ENCODE data around the gene RHCG.

The RHCG gene

GRCh38 chr15:89496155-89497098 is at the start of gene RHCG:
Gene RHCG, minus strand, starts transcription at chr15:89496583. Its CDS starts 39 bp downstream, at chr15:89496544.
- no peak for DNase-seq (ENCODE audit: low read depth)

GRCh38 chr15:89543389-89543788 is 47.0 kb upstream of the RHCG start:
- no peak for DNase-seq (ENCODE audit: low read depth)

- DNase-seq (ENCODE audit: low read depth): no peak
These were observed 46.0 kb upstream of the RHCG start for GRCh38 chr15:89542369-89542768.

GRCh38 chr15:89539027-89539426 is 42.6 kb upstream of the RHCG start:
- no peak for DNase-seq (ENCODE audit: low read depth)

- DNase-seq (ENCODE audit: low read depth): no peak
These were observed 37.6 kb upstream of the RHCG start for GRCh38 chr15:89533861-89534544.

- no peak for DNase-seq (ENCODE audit: low read depth)
These were observed 35.6 kb upstream of the RHCG start for GRCh38 chr15:89531796-89532537.

GRCh38 chr15:89530976-89531375 is 34.6 kb upstream of the RHCG start:
- no peak for DNase-seq (ENCODE audit: low read depth)

- no peak for DNase-seq (ENCODE audit: low read depth)
These were observed 32.5 kb upstream of the RHCG start for GRCh38 chr15:89528757-89529352.

GRCh38 chr15:89526601-89527441 is 30.4 kb upstream of the RHCG start:
- no peak for DNase-seq (ENCODE audit: low read depth)

- DNase-seq (ENCODE audit: low read depth): no peak
These were observed 29.8 kb upstream of the RHCG start for GRCh38 chr15:89526181-89526580.

GRCh38 chr15:89524184-89524583 is 27.8 kb upstream of the RHCG start:
- DNase-seq (ENCODE audit: low read depth): no peak

- no peak for DNase-seq (ENCODE audit: low read depth)
These were observed 26.7 kb upstream of the RHCG start for GRCh38 chr15:89523101-89523500.

GRCh38 chr15:89521605-89522004 is 25.2 kb upstream of the RHCG start:
- no peak for DNase-seq (ENCODE audit: low read depth)

GRCh38 chr15:89515477-89515876 is 19.1 kb upstream of the RHCG start:
- DNase-seq (ENCODE audit: low read depth): no peak

GRCh38 chr15:89514596-89515406 is 18.4 kb upstream of the RHCG start:
- no peak for DNase-seq (ENCODE audit: low read depth)

GRCh38 chr15:89514186-89514585 is 17.8 kb upstream of the RHCG start:
- DNase-seq (ENCODE audit: low read depth): no peak

- no peak for DNase-seq (ENCODE audit: low read depth)
These were observed 16.9 kb upstream of the RHCG start for GRCh38 chr15:89513284-89513683.

GRCh38 chr15:89512631-89513030 is 16.2 kb upstream of the RHCG start:
- DNase-seq (ENCODE audit: low read depth): no peak

- DNase-seq (ENCODE audit: low read depth): no peak
These were observed 9.8 kb upstream of the RHCG start for GRCh38 chr15:89506026-89506686.

GRCh38 chr15:89504166-89504565 is 7.8 kb upstream of the RHCG start:
- no peak for DNase-seq (ENCODE audit: low read depth)
